IMR-90 (cell line): ENCODE data around the gene PPP1R13B. TPM values are rescaled to one million over a fixed set of nuclear protein-coding genes. Genes with fewer than 3 reads are reported as not detected.

Experiments
- ATAC-seq: fragments of 200-7000 bp; cut with Tn5 transposase; 2 replicates; pipeline ENCODE4 v1.9.1; 2020; ENCODE audit warnings: low read depth, mild to moderate bottlenecking, moderate library complexity
- BruUV-seq: library from RNA; stranded (reverse); fragments of 400-500 nt; replicated peaks from 2 replicates; lab custom pipeline; 2021; lab: Mats Ljungman, UMichigan
- CTCF ChIA-PET: fragments of 300-600 bp; formaldehyde crosslinking; extraction: SDS; loops from one replicate; lab custom pipeline; 2021; ENCODE audit warnings: antibody characterized with exemption; lab: Yijun Ruan, JAX
- POLR2A ChIA-PET: fragments of 300-600 bp; sonication (Branson Sonifier 250); formaldehyde crosslinking; loops from one replicate; lab custom pipeline; 2022; ENCODE audit warnings: antibody characterized with exemption; ENCODE audit not compliant: unreplicated experiment; lab: Charles Lee
- DNase-seq: peaks from one replicate; pipeline ENCODE4 v3.0.0; 2013
- H2AFZ ChIP-seq: replicated peaks from 2 replicates; pipeline ENCODE3; 2013; ENCODE audit warnings: low read length, mild to moderate bottlenecking; ENCODE audit not compliant: poor library complexity
- H2AK5ac ChIP-seq: 2 replicates; pipeline ENCODE4 v1.6.1; 2013; ENCODE audit warnings: low read depth, low read length, inconsistent platforms
- H2AK9ac ChIP-seq: replicated peaks from 2 replicates; pipeline ENCODE3; 2013; ENCODE audit warnings: mild to moderate bottlenecking, low read depth, low read length, moderate library complexity; ENCODE audit not compliant: poor library complexity
- H2BK120ac ChIP-seq: 2 replicates; pipeline ENCODE4 v1.6.1; 2013; ENCODE audit warnings: low read depth, low read length, inconsistent platforms
- H2BK15ac ChIP-seq: 3 replicates; pipeline ENCODE4 v1.6.1; 2013; ENCODE audit warnings: low read depth, low read length, inconsistent platforms
- H2BK20ac ChIP-seq: 2 replicates; pipeline ENCODE4 v1.6.1; 2013; ENCODE audit warnings: low read depth, mild to moderate bottlenecking, inconsistent platforms, low read length, moderate library complexity
- H2BK5ac ChIP-seq: 2 replicates; pipeline ENCODE4 v1.6.1; 2013; ENCODE audit warnings: mild to moderate bottlenecking, low read depth, low read length, inconsistent platforms; ENCODE audit not compliant: poor library complexity, severe bottlenecking
- H3K14ac ChIP-seq: replicated peaks from 2 replicates; pipeline ENCODE4 v1.6.1; 2013; ENCODE audit warnings: low read depth, low read length, inconsistent platforms
- H3K18ac ChIP-seq: 2 replicates; pipeline ENCODE4 v1.6.1; 2013; ENCODE audit warnings: low read depth, low read length, control low read depth
- H3K23ac ChIP-seq: 2 replicates; pipeline ENCODE4 v1.6.1; 2013; ENCODE audit warnings: low read depth, low read length, inconsistent platforms
- H3K27ac ChIP-seq: 2 replicates; pipeline ENCODE4 v1.5.1; 2013; ENCODE audit warnings: mild to moderate bottlenecking, control low read depth, low read length; ENCODE audit not compliant: insufficient read depth
- H3K27me3 ChIP-seq: 2 replicates; pipeline ENCODE4 v1.6.1; 2013; ENCODE audit warnings: low read length; ENCODE audit not compliant: control insufficient read depth, insufficient read depth
- H3K36me3 ChIP-seq: 2 replicates; pipeline ENCODE4 v1.6.1; 2013; ENCODE audit warnings: low read length, mixed read lengths; ENCODE audit not compliant: control insufficient read depth, insufficient read depth
- H3K4ac ChIP-seq: 2 replicates; pipeline ENCODE4 v1.6.1; 2013; ENCODE audit warnings: low read depth, low read length, inconsistent platforms
- H3K4me1 ChIP-seq: 2 replicates; pipeline ENCODE4 v1.6.1; 2013; ENCODE audit warnings: low read length, mixed read lengths; ENCODE audit not compliant: control insufficient read depth, insufficient read depth
- H3K4me2 ChIP-seq: 2 replicates; pipeline ENCODE4 v1.6.1; 2013; ENCODE audit warnings: low read depth, mild to moderate bottlenecking, control low read depth, low read length, moderate library complexity
- H3K4me3 ChIP-seq: 2 replicates; pipeline ENCODE4 v1.5.1; 2013; ENCODE audit warnings: low read depth, mild to moderate bottlenecking, control low read depth, low read length, moderate library complexity; ENCODE audit not compliant: insufficient read depth
- H3K56ac ChIP-seq: 2 replicates; pipeline ENCODE4 v1.6.1; 2013; ENCODE audit warnings: low read length, inconsistent platforms; ENCODE audit not compliant: insufficient read depth; ENCODE audit errors: extremely low read depth
- H3K79me1 ChIP-seq, 2 experiments: 2 replicates each; pipeline ENCODE4 v1.6.1; 2013; ENCODE audit warnings: low read length in 2 of 2, inconsistent platforms in 1 of 2, low read depth in 1 of 2
- H3K9ac ChIP-seq: 2 replicates; pipeline ENCODE4 v1.6.1; 2013; ENCODE audit warnings: low read depth, low read length, control low read depth
- H3K9me1 ChIP-seq: 2 replicates; pipeline ENCODE4 v1.6.1; 2013; ENCODE audit warnings: low read length, inconsistent platforms; ENCODE audit not compliant: insufficient read depth
- H3K9me3 ChIP-seq: 2 replicates; pipeline ENCODE4 v1.6.1; 2013; ENCODE audit warnings: low read length; ENCODE audit not compliant: control insufficient read depth, insufficient read depth
- H4K20me1 ChIP-seq: 2 replicates; pipeline ENCODE4 v1.6.1; 2013; ENCODE audit warnings: low read length, inconsistent platforms; ENCODE audit not compliant: insufficient read depth
- H4K5ac ChIP-seq: 2 replicates; pipeline ENCODE4 v1.6.1; 2013; ENCODE audit warnings: mild to moderate bottlenecking, low read depth, low read length, control low read depth
- H4K8ac ChIP-seq, 2 experiments: 2 replicates each; pipeline ENCODE4 v1.6.1; 2013; ENCODE audit warnings: low read depth in 2 of 2, low read length in 2 of 2, control low read depth in 1 of 2, inconsistent platforms in 1 of 2
- H4K91ac ChIP-seq: 2 replicates; pipeline ENCODE4 v1.6.1; 2013; ENCODE audit warnings: low read depth, low read length, inconsistent platforms; ENCODE audit not compliant: insufficient read depth
- BHLHE40 ChIP-seq: fragments of 150-350 bp; IDR thresholded peaks from 2 replicates; pipeline ENCODE4 v1.6.1; 2016; ENCODE audit warnings: mild to moderate bottlenecking, low read depth, low read length
- CEBPB ChIP-seq: IDR thresholded peaks from 2 replicates; pipeline ENCODE4 v1.6.1; 2012; ENCODE audit warnings: low read depth, low read length, improper control_type of control experiment
- CHD1 ChIP-seq: IDR thresholded peaks from 2 replicates; pipeline ENCODE4 v1.6.1; 2012; ENCODE audit warnings: low read depth, low read length, improper control_type of control experiment
- MAFK ChIP-seq: IDR thresholded peaks from 2 replicates; pipeline ENCODE4 v1.6.1; 2012; ENCODE audit warnings: low read depth, low read length, improper control_type of control experiment
- MXI1 ChIP-seq: IDR thresholded peaks from 2 replicates; pipeline ENCODE4 v1.6.1; 2012; ENCODE audit warnings: low read depth, mild to moderate bottlenecking, low read length, moderate library complexity, borderline replicate concordance
- POLR2A ChIP-seq: IDR thresholded peaks from 2 replicates; pipeline ENCODE4 v1.6.1; 2012; ENCODE audit warnings: mild to moderate bottlenecking, low read depth, low read length
- RCOR1 ChIP-seq: IDR thresholded peaks from 2 replicates; pipeline ENCODE4 v1.6.1; 2012; ENCODE audit warnings: mild to moderate bottlenecking, low read length, improper control_type of control experiment; ENCODE audit not compliant: insufficient replicate concordance
- RFX5 ChIP-seq: IDR thresholded peaks from 2 replicates; pipeline ENCODE4 v1.8.0; 2012; ENCODE audit warnings: low read depth, mild to moderate bottlenecking, low read length, moderate library complexity
- WGBS, 2 experiments: methylation state at CpG; one replicate each; pipeline versions ENCODE4 v1.1.5 to v1.1.7; 2013; ENCODE audit warnings: missing lambda C conversion rate in 2 of 2; ENCODE audit not compliant: insufficient read length in 1 of 2; ENCODE audit errors: extremely low coverage in 2 of 2; 5-methylcytosine and 5-hydroxymethylcytosine counted together
- dilution Hi-C: fragments of 300-500 bp; cut with HindIII; formaldehyde crosslinking; loops from one replicate; pipeline ENCODE4 v1.14.3; 2018; ENCODE audit warnings: low sequenced_read_pairs; ENCODE audit not compliant: unreplicated experiment
- in situ Hi-C: fragments of 300-500 bp; cut with MboI; formaldehyde crosslinking; loops from 3 replicates; pipeline ENCODE4 v1.14.3; 2019; ENCODE audit warnings: low sequenced_read_pairs, inconsistent platforms, mixed read lengths
- intact Hi-C: fragments of 100-400 bp; cut with micrococcal nuclease; formaldehyde crosslinking; loops from 2 replicates; pipeline ENCODE4 v1.10.0; 2022
- polyA plus RNA-seq, 3 experiments: library from polyadenylated mRNA; depleted of rRNA; stranded (reverse); fragments of >200 nt; gene quantifications; 2 replicates each; pipeline ENCODE4 v1.2.3, GENCODE V29; 2012; ENCODE audit warnings: low replicate concordance in 1 of 3
- total RNA-seq: library from RNA; depleted of rRNA; stranded (reverse); fragments of >200 nt; gene quantifications from 2 replicates; pipeline ENCODE4 v1.2.3, GENCODE V29; 2012
- TF ChIP-seq, protein P1 (sequence below): fragments of 150-350 bp; IDR thresholded peaks from 2 replicates; pipeline ENCODE4 v1.6.1; 2016; ENCODE audit warnings: low read depth, mild to moderate bottlenecking, low read length, moderate library complexity, borderline replicate concordance
- TF ChIP-seq, protein P2 (sequence below): fragments of 150-350 bp; IDR thresholded peaks from 2 replicates; pipeline ENCODE4 v1.6.1; 2017; ENCODE audit warnings: mild to moderate bottlenecking, antibody characterized with exemption, low read length, low read depth
- TF ChIP-seq, protein P3 (sequence below): conservative IDR thresholded peaks from 2 replicates; pipeline ENCODE4 v1.5.1; 2012; ENCODE audit warnings: mild to moderate bottlenecking, low read depth, low read length, improper control_type of control experiment

PPP1R13B gene
- total and polyA plus RNA-seq, 2 of the 4 experiments (the other 2 are of a cell fraction): 1.6 to 2.8 TPM

DNA sequence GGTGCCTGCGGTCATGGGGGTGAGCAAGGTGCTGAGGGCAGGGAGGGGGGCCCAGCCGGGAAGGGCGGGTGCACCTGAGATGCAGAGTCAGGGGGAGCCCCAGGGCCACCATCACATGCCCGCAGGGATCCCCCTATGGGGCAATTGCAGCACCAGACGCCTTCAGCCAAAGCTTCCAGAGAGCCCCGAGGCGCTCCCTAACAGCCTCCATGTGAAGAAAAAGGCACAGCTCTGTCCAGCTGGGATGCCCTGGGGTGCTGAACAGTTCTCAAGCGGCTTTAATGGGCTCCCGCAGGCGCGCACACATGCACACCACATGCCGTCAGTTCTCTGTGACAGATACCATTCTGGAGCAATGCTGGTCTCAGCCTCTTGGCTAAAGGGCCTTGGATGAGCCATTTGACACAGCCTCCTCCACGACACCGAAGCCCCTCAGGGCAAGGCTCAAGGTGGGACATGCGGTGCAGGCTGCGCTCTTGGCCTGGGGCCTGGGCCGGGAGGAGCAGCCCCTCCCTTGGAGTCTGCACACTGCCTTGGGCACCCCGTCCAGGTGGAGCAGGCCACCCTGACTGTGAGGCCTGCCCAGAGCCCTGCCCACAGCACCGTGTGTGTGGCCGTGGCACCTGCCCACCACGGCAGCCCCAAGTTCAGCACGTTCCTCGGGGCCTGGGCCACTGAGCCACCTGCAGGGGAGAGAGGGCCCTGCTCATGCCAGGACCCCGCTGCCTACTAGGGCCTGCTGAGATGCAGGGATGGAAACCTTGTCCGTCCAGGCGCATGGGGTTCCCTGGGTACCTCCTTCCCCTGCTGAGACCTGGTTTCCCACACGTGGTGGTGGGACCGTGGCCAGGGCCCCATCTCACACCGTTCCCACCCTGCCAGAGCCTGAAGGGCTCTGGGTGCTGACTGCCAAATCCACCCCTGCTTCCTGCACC lies 139.8 kb downstream of the PPP1R13B start:
- Histone ChIP-seq H4K5ac (no peak overlapping the region), H4K20me1 (peaks cover 26% of the 10 kb centered on the region), H3K27ac (no peak overlapping the region), H3K79me1 (peaks cover 10 to 64% of the 10 kb centered on the region in 2 experiments; a peak in 3 of 4 replicates), H3K36me3 (peaks cover 48% of the 10 kb centered on the region), H3K4me2 (no peak overlapping the region), H3K9me3 (no peaks in the 10 kb centered on the region), H4K8ac (no peak overlapping the region), H3K56ac (no peak overlapping the region), H3K27me3 (no peaks in the 10 kb centered on the region), H2BK5ac (no peak overlapping the region), H2AFZ (no peak overlapping the region), H2BK20ac (no peak overlapping the region), H3K9me1 (peaks cover under 1% of the 10 kb centered on the region; the same call in 1 of the 2 replicates), H2AK5ac (no peak overlapping the region), H2AK9ac (peak overlapping the region; percentile 65), H3K4me1 (no peaks in the 10 kb centered on the region), H2BK15ac (no peak overlapping the region), H2BK120ac (no peak overlapping the region), H3K9ac (no peak overlapping the region), H4K91ac (no peak overlapping the region), H3K4ac (no peak overlapping the region), H3K23ac (no peak overlapping the region), H3K4me3 (no peak overlapping the region), H3K18ac (no peak overlapping the region), H3K14ac (no peak overlapping the region)
- ATAC-seq (no peak), DNase-seq (no peak)
- intact Hi-C loops: no loop called here
- in situ Hi-C loops: no loop called here
- BruUV-seq: no TSS peak
- CTCF ChIA-PET: no interaction called here
- 90% methylated on average over 17 of the region's 29 CpGs; no CpG with 5 or more reads in 1 of the 2 experiments for WGBS, 2 experiments
- dilution Hi-C loops: no loop called here
- TF ChIP-seq MAFK (no peak), CEBPB (no peak), POLR2A (no peak), RFX5 (no peak), RCOR1 (no peak), CHD1 (no peak), BHLHE40 (no peak), MXI1 (no peak)
- TF ChIP-seq, protein P1, sequence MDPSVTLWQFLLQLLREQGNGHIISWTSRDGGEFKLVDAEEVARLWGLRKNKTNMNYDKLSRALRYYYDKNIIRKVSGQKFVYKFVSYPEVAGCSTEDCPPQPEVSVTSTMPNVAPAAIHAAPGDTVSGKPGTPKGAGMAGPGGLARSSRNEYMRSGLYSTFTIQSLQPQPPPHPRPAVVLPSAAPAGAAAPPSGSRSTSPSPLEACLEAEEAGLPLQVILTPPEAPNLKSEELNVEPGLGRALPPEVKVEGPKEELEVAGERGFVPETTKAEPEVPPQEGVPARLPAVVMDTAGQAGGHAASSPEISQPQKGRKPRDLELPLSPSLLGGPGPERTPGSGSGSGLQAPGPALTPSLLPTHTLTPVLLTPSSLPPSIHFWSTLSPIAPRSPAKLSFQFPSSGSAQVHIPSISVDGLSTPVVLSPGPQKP: no peak
- TF ChIP-seq, protein P2, sequence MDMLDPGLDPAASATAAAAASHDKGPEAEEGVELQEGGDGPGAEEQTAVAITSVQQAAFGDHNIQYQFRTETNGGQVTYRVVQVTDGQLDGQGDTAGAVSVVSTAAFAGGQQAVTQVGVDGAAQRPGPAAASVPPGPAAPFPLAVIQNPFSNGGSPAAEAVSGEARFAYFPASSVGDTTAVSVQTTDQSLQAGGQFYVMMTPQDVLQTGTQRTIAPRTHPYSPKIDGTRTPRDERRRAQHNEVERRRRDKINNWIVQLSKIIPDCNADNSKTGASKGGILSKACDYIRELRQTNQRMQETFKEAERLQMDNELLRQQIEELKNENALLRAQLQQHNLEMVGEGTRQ: no peak
- TF ChIP-seq, protein P3, sequence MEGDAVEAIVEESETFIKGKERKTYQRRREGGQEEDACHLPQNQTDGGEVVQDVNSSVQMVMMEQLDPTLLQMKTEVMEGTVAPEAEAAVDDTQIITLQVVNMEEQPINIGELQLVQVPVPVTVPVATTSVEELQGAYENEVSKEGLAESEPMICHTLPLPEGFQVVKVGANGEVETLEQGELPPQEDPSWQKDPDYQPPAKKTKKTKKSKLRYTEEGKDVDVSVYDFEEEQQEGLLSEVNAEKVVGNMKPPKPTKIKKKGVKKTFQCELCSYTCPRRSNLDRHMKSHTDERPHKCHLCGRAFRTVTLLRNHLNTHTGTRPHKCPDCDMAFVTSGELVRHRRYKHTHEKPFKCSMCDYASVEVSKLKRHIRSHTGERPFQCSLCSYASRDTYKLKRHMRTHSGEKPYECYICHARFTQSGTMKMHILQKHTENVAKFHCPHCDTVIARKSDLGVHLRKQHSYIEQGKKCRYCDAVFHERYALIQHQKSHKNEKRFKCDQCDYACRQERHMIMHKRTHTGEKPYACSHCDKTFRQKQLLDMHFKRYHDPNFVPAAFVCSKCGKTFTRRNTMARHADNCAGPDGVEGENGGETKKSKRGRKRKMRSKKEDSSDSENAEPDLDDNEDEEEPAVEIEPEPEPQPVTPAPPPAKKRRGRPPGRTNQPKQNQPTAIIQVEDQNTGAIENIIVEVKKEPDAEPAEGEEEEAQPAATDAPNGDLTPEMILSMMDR: no peak
- POLR2A ChIA-PET: no interaction called here
